Loucy (cell line): Measurements from ENCODE around the gene ETV3L.

Experiments
- EZH2phosphoT487 ChIP-seq: fragments of 200-600 bp; IDR thresholded peaks from 2 replicates; pipeline ENCODE4 v1.6.1; 2018; ENCODE audit warnings: antibody characterized with exemption, mild to moderate bottlenecking, moderate library complexity, borderline replicate concordance
- TF ChIP-seq, protein P1 (sequence below): fragments of 200-600 bp; sonication (generic); conservative IDR thresholded peaks from 2 replicates; pipeline ENCODE4 v1.5.1; 2014; ENCODE audit warnings: mild to moderate bottlenecking, antibody characterized with exemption, low read length

DNA sequence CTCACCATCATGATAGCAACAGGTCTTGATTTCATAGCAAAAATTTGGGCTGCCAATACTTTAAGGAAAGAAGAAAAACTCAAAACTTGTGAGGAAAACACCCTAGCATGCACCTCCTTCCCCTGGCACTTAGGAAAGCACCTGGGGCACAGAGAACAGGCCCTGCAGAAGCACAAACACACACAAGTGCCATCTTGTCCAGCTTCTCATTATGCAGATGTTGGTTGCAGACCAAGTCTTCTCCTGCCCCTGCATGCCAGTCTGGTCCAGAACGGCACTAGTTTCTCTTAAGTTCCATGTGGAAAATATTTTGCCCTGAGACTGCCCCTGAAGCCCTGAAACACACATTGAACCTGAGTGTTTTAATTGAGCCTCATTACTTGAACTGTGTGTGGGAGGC is 44.9 kb upstream of the ETV3L start:
- TF ChIP-seq, protein P1, sequence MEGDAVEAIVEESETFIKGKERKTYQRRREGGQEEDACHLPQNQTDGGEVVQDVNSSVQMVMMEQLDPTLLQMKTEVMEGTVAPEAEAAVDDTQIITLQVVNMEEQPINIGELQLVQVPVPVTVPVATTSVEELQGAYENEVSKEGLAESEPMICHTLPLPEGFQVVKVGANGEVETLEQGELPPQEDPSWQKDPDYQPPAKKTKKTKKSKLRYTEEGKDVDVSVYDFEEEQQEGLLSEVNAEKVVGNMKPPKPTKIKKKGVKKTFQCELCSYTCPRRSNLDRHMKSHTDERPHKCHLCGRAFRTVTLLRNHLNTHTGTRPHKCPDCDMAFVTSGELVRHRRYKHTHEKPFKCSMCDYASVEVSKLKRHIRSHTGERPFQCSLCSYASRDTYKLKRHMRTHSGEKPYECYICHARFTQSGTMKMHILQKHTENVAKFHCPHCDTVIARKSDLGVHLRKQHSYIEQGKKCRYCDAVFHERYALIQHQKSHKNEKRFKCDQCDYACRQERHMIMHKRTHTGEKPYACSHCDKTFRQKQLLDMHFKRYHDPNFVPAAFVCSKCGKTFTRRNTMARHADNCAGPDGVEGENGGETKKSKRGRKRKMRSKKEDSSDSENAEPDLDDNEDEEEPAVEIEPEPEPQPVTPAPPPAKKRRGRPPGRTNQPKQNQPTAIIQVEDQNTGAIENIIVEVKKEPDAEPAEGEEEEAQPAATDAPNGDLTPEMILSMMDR: no peak
- no peak for TF ChIP-seq EZH2phosphoT487
